ENCODE results near the gene IGF2BP2.

Gene IGF2BP2

GRCh38 chr3:185730550-185730949 is 94.3 kb downstream of the IGF2BP2 start:
- FAIRE-seq: no peak

GRCh38 chr3:185729337-185730055 is 95.3 kb downstream of the IGF2BP2 start:
- no peak for FAIRE-seq

- FAIRE-seq: no peak
Observed at GRCh38 chr3:185728630-185729336, 96.1 kb downstream of the IGF2BP2 start.

- FAIRE-seq: no peak
Observed at GRCh38 chr3:185727873-185728272, 97.0 kb downstream of the IGF2BP2 start.

GRCh38 chr3:185726254-185726967 is 98.4 kb downstream of the IGF2BP2 start:
- FAIRE-seq: no peak

- no peak for FAIRE-seq
Observed at GRCh38 chr3:185724761-185725160, 100.1 kb downstream of the IGF2BP2 start.

- no peak for FAIRE-seq
Observed at GRCh38 chr3:185724251-185724650, 100.6 kb downstream of the IGF2BP2 start.

GRCh38 chr3:185722881-185723280 is 102.0 kb downstream of the IGF2BP2 start:
- no peak for FAIRE-seq

GRCh38 chr3:185721970-185722369 is 102.9 kb downstream of the IGF2BP2 start:
- FAIRE-seq: no peak

GRCh38 chr3:185720326-185720725 is 104.5 kb downstream of the IGF2BP2 start:
- FAIRE-seq: no peak

- FAIRE-seq: no peak
Observed at GRCh38 chr3:185718736-185719593, 105.9 kb downstream of the IGF2BP2 start.

GRCh38 chr3:185717627-185718402 is 107.0 kb downstream of the IGF2BP2 start:
- no peak for FAIRE-seq

GRCh38 chr3:185717121-185717520 is 107.7 kb downstream of the IGF2BP2 start:
- no peak for FAIRE-seq

GRCh38 chr3:185716436-185717108 is 108.3 kb downstream of the IGF2BP2 start:
- no peak for FAIRE-seq

GRCh38 chr3:185715091-185715490 is 109.8 kb downstream of the IGF2BP2 start:
- no peak for FAIRE-seq

GRCh38 chr3:185714085-185714484 is 110.8 kb downstream of the IGF2BP2 start:
- no peak for FAIRE-seq

- FAIRE-seq: no peak
Observed at GRCh38 chr3:185713015-185713414, 111.8 kb downstream of the IGF2BP2 start.

GRCh38 chr3:185712337-185712736 is 112.5 kb downstream of the IGF2BP2 start:
- no peak for FAIRE-seq

GRCh38 chr3:185711255-185711870 is 113.5 kb downstream of the IGF2BP2 start:
- FAIRE-seq: no peak

- no peak for FAIRE-seq
Observed at GRCh38 chr3:185709251-185709955, 115.4 kb downstream of the IGF2BP2 start.

Data from G401.6 (cell line).